ES-I3 (cell line): ENCODE data around the gene TSGA10.
"Not testable (repeated sequence)": the region's sequence is repeated elsewhere in the genome, so short reads cannot be mapped to it uniquely, and the experiment has no call there.

ENCODE experiments used
- H3K36me3 ChIP-seq: 2 replicates; pipeline ENCODE4 v1.6.1; 2013; ENCODE audit warnings: mild to moderate bottlenecking, low read length, control low read depth, moderate library complexity; ENCODE audit not compliant: insufficient read depth
- H3K4me1 ChIP-seq: 2 replicates; pipeline ENCODE4 v1.6.1; 2013; ENCODE audit warnings: mild to moderate bottlenecking, control low read depth, low read length; ENCODE audit not compliant: insufficient read depth
- H3K9ac ChIP-seq: 2 replicates; pipeline ENCODE4 v1.6.1; 2013; ENCODE audit warnings: low read depth, mild to moderate bottlenecking, low read length, moderate library complexity
- H3K9me3 ChIP-seq: 2 replicates; pipeline ENCODE4 v1.6.1; 2013; ENCODE audit warnings: mild to moderate bottlenecking, low read length, moderate library complexity; ENCODE audit not compliant: control insufficient read depth, insufficient read depth

Gene TSGA10

DNA sequence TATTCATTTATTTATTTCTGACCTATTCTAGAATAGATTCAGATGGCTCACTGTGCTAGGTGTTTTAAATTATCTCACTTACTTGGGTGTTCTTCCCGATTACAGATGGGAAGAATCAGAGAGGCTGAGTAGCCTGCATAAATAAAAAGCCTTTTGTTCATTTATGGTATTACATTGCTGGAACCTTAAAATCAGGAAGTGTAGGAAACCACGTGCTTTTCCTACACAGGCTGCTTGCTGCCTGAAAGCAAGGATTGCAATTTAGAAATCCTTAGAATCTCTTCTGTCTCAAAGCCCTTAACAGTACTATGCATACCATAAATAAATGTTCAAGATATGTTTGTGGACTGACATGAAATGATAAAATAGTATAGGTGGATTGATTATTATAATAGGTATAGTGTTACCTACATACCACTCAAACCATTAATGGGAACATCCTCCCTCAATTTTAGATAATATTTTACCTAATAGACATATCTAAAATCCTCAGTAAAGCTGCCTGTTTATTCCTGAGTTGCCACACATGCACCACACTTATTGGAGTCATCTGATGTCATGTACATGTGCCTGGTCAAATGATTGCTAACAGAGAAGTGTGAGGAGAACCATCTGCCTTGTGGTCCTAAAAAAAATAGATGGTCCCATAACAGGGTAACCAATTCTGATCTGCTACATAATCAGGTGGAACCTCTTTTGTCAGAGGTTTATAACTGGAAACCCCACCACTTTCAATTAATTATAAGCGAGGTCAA is 86.7 kb downstream of the TSGA10 start:
- Histone ChIP-seq H3K9ac (no peak overlapping the region), H3K36me3 (no peaks in the 10 kb centered on the region), H3K9me3 (no peaks in the 10 kb centered on the region), H3K4me1 (no peaks in the 10 kb centered on the region)

GRCh38 chr2:99066075-99066958 is 88.4 kb downstream of the TSGA10 start:
- Histone ChIP-seq H3K36me3 (no peaks in the 10 kb centered on the region), H3K9ac (no peak overlapping the region), H3K4me1 (no peaks in the 10 kb centered on the region), H3K9me3 (no peaks in the 10 kb centered on the region)

DNA sequence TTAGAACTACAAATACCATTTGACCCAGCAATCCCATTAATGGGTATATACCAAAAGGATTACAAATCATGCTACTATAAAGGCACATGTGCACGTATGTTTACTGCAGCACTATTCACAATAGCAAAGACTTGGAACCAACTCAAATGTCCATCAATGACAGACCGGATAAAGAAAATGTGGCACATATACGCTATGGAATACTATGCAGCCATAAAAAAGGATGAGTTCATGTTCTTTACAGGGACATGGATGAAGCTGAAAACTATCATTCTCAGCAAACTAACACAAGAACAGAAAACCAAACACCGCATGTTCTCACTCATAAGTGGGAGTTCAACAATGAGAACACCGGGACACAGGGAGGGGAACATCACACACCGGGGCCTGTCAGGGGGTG is 105.6 kb downstream of the TSGA10 start:
- H3K36me3 ChIP-seq, H3K4me1 ChIP-seq, H3K9me3 ChIP-seq, H3K9ac ChIP-seq: not testable (repeated sequence)

DNA sequence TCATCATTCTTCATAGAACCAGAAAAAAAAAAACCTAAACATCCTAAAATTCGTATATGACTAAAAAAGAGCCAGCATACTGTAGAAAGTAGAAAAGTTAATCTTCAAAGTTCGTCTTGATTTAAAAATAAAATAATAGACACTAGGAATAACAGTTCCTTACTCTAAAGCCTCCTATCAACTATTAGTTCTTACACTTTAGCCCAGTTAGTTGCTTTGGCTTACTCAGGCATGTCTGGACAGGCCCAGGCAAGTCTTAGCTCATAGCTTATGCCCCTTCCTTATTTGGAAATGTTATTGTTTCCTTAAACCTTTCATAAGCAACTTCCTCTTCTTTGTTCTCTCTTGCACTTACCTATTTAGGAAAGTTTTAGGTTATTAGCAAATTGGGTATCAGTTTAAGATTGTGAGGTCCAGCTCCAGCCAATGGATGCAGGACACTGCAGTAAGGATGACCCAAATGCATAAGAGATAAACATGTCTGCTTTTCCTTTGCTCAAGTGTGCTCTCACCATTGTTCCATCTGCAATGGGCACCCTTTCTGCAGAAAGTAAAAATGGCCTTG is 113.9 kb downstream of the TSGA10 start:
- not testable (repeated sequence) for H3K9ac ChIP-seq, H3K9me3 ChIP-seq, H3K4me1 ChIP-seq, H3K36me3 ChIP-seq

- no peaks in the 10 kb centered on the region for H3K36me3 ChIP-seq
- peaks cover 5% of the 10 kb centered on the region; the same call in 1 of the 2 replicates for H3K9me3 ChIP-seq
- H3K9ac ChIP-seq: no peak overlapping the region
- H3K4me1 ChIP-seq: no peaks in the 10 kb centered on the region
These were observed 118.8 kb downstream of the TSGA10 start for GRCh38 chr2:99035920-99036319.

DNA sequence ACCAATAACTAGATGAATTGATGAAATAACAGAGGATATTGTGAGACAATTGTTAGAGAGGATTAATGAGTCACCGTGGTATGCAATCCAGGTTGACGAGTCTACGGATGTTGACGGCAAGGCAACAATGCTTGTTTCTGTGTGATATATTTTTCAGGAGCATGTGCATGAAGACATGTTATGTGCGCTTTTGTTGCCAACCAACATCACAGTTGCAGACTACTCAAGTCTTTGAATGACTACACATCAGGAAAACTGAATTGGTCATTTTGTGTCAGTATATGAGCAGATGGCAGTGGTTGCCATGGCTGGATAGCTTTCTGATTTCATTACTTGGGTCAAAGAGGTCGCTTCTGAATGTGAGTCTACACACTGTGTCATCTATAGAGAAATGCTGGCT is 122.0 kb downstream of the TSGA10 start:
- Histone ChIP-seq H3K36me3 (no peaks in the 10 kb centered on the region), H3K4me1 (no peaks in the 10 kb centered on the region), H3K9me3 (no peaks in the 10 kb centered on the region), H3K9ac (no peak overlapping the region)

DNA sequence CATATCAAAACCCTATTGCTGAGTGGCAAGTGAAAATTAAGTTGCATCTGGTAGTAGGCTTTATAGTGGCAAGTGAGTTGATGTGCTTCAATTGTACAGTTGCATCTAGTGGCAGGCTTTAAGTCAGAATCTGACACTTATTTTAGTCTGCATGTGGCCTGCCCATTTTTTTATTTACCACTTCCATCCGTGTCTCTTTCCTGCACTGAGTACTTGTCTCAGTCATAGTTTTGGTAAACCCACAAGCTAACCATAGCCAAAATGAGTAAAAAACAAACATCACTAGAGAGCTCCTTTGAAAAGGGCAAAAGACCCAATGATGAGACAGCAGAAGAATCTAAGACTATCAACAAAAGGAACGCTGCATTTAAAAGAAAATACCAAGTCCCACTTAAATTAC is 122.7 kb downstream of the TSGA10 start:
- H3K9ac ChIP-seq: no peak overlapping the region
- no peaks in the 10 kb centered on the region for H3K9me3 ChIP-seq
- no peaks in the 10 kb centered on the region for H3K4me1 ChIP-seq
- H3K36me3 ChIP-seq: no peaks in the 10 kb centered on the region

GRCh38 chr2:99031481-99031880 is 123.3 kb downstream of the TSGA10 start:
- H3K9me3 ChIP-seq: no peaks in the 10 kb centered on the region
- H3K36me3 ChIP-seq: no peaks in the 10 kb centered on the region
- H3K9ac ChIP-seq: no peak overlapping the region
- H3K4me1 ChIP-seq: no peaks in the 10 kb centered on the region

GRCh38 chr2:99028558-99028957 is 126.2 kb downstream of the TSGA10 start:
- no peaks in the 10 kb centered on the region for H3K36me3 ChIP-seq
- no peak overlapping the region for H3K9ac ChIP-seq
- H3K9me3 ChIP-seq: no peaks in the 10 kb centered on the region
- H3K4me1 ChIP-seq: no peaks in the 10 kb centered on the region

DNA sequence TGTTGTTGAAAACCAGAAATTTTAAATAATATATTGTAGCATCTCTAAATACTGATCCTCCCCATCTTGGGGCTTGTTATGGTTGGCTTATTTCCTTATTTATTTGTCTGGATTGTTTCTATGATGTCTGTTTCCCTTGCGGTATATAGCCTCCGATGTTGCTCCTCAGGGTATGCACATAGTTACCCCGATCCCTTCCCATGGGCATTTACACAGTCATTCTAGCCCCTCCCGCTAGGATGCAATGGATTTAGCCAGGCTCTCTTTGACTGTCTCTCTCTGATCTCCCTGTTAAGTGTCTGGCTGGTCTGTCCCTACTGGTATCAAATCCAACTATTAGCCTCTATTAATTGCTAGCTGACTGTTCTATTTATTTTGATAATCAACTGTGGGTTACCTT is 126.9 kb downstream of the TSGA10 start:
- H3K9me3 ChIP-seq: no peaks in the 10 kb centered on the region
- H3K9ac ChIP-seq: no peak overlapping the region
- H3K36me3 ChIP-seq: no peaks in the 10 kb centered on the region
- no peaks in the 10 kb centered on the region for H3K4me1 ChIP-seq

DNA sequence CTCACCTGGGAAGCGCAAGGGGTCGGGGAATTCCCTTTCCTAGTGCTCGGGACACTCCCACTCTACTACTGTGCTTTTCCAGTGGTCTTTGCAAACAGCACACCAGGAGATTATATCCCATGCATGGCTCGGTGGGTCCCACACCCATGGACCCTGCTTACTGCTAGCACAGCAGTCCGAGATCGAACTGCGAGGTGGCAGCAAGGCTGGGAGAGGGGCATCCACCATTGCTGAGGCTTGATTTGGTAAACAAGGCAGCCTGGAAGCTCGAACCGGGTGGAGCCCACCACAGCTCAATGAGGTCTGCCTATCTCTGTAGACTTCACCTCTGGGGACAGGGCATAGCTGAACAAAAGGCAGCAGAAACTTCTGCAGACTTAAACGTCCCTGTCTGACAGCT is 154.0 kb downstream of the TSGA10 start:
- Histone ChIP-seq H3K4me1 (no peaks in the 10 kb centered on the region), H3K9me3 (no peaks in the 10 kb centered on the region; the same call in 1 of the 2 replicates), H3K9ac (no peak overlapping the region), H3K36me3 (no peaks in the 10 kb centered on the region)

DNA sequence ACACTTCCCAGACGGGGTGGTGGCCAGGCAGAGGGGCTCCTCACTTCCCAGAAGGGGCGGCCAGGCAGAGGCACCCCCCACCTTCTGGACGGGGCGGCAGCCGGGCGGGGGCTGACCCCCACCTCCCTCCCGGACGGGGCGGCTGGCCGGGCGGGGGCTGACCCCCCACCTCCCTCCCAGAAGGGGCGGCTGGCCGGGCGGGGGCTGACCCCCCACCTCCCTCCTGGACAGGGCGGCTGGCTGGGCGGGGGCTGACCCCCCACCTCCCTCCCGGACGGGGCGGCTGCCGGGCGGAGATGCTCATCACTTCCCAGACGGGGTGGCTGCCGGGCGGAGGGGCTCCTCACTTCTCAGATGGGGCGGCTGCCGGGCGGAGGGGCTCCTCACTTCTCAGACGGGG is 166.0 kb downstream of the TSGA10 start:
- not testable (repeated sequence) for H3K9me3 ChIP-seq, H3K9ac ChIP-seq, H3K4me1 ChIP-seq, H3K36me3 ChIP-seq

- Histone ChIP-seq H3K4me1 (no peaks in the 10 kb centered on the region), H3K9me3 (no peaks in the 10 kb centered on the region), H3K9ac (no peak overlapping the region), H3K36me3 (no peaks in the 10 kb centered on the region)
These were observed 168.7 kb downstream of the TSGA10 start for GRCh38 chr2:98985905-98986666.

DNA sequence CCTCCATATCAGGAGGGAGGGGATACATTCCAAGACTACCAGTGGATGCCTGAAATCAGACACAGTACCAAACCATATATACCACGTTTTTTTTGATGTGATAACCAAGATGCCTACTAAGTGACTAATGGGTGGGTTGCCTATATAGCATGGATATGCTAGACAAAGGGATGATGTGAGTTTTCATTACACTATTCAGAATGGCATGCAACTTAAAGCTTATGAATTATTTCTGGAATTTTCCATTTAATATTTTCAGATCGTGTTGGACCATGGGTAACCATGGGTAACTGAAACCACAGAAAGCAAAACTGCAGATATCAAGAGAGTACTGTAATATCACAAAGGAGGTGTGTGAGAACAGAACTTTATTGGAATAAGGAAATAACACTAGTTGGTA is 179.1 kb downstream of the TSGA10 start:
- H3K9ac ChIP-seq: no peak overlapping the region
- H3K36me3 ChIP-seq: no peaks in the 10 kb centered on the region
- H3K9me3 ChIP-seq: peaks cover 6% of the 10 kb centered on the region; the same call in 1 of the 2 replicates
- no peaks in the 10 kb centered on the region for H3K4me1 ChIP-seq
